ENCODE measurements around the gene EXD3.

Gene EXD3

DNA sequence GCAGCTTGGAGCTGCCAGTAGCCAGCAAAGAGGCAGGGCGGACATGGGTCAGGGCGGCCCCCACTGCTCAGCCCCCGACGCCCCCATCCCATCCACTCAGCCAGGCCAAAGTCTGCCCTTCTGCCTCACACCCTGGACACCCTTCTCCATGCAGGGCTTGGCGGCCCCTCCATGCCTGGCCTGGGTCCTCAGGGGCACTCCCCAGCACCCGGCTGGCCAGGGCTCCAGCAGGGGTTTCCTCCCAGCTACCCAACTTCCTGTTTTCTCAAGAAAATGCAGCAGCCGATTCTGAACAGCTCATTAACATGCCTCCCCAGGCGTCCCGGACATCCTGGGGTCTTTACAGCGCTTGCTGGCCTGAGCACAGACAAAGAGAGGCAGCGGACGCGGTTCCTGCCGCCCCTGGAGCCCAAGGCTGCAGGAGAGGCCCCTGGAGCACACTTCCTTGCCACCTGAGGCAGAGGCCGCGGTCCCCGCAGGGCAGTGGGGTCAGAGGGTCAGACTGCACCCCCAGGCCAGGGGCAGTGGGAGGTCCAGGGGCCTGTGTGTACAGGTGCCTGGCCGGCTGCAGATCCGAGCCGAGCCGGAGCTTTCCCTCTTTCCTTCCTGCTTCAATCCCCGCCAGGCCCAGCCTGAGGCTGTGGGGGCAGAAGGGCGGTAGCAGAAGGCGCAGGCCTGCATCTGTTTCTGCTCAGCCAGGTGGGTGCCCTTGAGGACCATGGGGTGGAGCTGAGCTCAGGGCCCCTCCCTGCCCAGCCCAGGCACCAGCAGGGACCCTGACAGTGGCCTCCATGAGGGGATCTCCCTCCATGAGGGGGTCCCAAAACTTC lies 102.2 kb downstream of the EXD3 start:
- Mint-ChIP-seq H3K27me3 (ENCODE audit: low read depth) (no peaks in the 10 kb centered on the region), H3K36me3 (ENCODE audit: low read depth) (no peaks in the 10 kb centered on the region), H3K9me3 (no peaks in the 10 kb centered on the region), H3K4me3 (no peak overlapping the region), H3K27ac (peak overlapping the region; percentile 57), H3K4me1 (ENCODE audit: low read depth) (peaks cover 5% of the 10 kb centered on the region)

GRCh38 chr9:137319739-137320551 lies 103.0 kb downstream of the EXD3 start:
- no peaks in the 10 kb centered on the region for H3K27me3 Mint-ChIP-seq (ENCODE audit: low read depth)
- no peaks in the 10 kb centered on the region for H3K36me3 Mint-ChIP-seq (ENCODE audit: low read depth)
- no peak overlapping the region for H3K27ac Mint-ChIP-seq
- no peak overlapping the region for H3K4me3 Mint-ChIP-seq
- peaks cover 4% of the 10 kb centered on the region for H3K4me1 Mint-ChIP-seq (ENCODE audit: low read depth)
- H3K9me3 Mint-ChIP-seq, result no peaks in the 10 kb centered on the region

GRCh38 chr9:137319011-137319738 lies 103.8 kb downstream of the EXD3 start:
- no peak overlapping the region for H3K27ac Mint-ChIP-seq
- H3K4me3 Mint-ChIP-seq, result no peak overlapping the region
- H3K36me3 Mint-ChIP-seq (ENCODE audit: low read depth), result no peaks in the 10 kb centered on the region
- no peaks in the 10 kb centered on the region for H3K9me3 Mint-ChIP-seq
- H3K4me1 Mint-ChIP-seq (ENCODE audit: low read depth), result peaks cover 4% of the 10 kb centered on the region
- H3K27me3 Mint-ChIP-seq (ENCODE audit: low read depth), result no peaks in the 10 kb centered on the region

GRCh38 chr9:137318602-137319001 lies 104.4 kb downstream of the EXD3 start:
- Mint-ChIP-seq H3K4me3 (no peak overlapping the region), H3K4me1 (ENCODE audit: low read depth) (peaks cover 4% of the 10 kb centered on the region), H3K36me3 (ENCODE audit: low read depth) (no peaks in the 10 kb centered on the region), H3K9me3 (no peaks in the 10 kb centered on the region), H3K27me3 (ENCODE audit: low read depth) (no peaks in the 10 kb centered on the region), H3K27ac (no peak overlapping the region)

- Mint-ChIP-seq H3K9me3 (no peaks in the 10 kb centered on the region), H3K36me3 (ENCODE audit: low read depth) (no peaks in the 10 kb centered on the region), H3K27me3 (ENCODE audit: low read depth) (no peaks in the 10 kb centered on the region), H3K27ac (no peak overlapping the region), H3K4me3 (no peak overlapping the region), H3K4me1 (ENCODE audit: low read depth) (peaks cover 4% of the 10 kb centered on the region)
Observed at GRCh38 chr9:137317718-137318511, 105.0 kb downstream of the EXD3 start.

DNA sequence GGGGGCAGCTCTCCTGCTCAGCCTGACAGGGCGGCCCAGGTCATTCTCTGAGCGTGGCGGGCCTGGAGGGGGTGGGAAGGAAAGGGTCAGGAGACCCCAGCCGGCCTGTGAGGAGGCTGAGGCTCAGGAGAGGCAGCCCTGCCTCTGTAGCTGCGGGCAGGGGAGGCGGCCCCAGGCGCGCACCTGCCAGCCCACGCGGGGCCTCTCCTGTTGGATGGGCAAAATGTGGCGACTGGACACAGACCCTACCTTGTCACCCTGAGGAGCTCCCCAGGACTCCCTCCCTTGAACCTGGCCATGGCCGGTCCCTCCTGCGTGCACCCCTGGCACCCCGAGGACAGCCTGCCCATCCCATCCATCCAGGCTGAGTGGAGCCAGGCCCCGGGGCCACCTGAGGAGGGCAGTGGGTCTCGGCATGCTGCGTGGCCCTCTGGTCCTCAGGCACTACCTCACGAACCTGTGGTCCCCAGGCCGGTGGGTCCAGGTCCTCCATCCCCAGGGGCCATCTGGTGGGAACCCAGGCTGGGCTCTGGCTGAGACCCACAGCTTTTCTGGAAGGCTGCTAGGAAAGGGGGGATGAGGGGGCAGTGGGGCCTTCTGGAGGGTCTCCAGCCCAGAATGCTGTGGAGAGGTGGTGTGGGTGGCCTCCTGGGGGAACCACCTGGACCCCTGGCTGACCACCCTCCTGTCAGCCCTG lies 105.8 kb downstream of the EXD3 start:
- Mint-ChIP-seq H3K4me3 (no peak overlapping the region), H3K9me3 (no peaks in the 10 kb centered on the region), H3K27ac (no peak overlapping the region), H3K36me3 (ENCODE audit: low read depth) (no peaks in the 10 kb centered on the region), H3K27me3 (ENCODE audit: low read depth) (no peaks in the 10 kb centered on the region), H3K4me1 (ENCODE audit: low read depth) (peaks cover 4% of the 10 kb centered on the region)

DNA sequence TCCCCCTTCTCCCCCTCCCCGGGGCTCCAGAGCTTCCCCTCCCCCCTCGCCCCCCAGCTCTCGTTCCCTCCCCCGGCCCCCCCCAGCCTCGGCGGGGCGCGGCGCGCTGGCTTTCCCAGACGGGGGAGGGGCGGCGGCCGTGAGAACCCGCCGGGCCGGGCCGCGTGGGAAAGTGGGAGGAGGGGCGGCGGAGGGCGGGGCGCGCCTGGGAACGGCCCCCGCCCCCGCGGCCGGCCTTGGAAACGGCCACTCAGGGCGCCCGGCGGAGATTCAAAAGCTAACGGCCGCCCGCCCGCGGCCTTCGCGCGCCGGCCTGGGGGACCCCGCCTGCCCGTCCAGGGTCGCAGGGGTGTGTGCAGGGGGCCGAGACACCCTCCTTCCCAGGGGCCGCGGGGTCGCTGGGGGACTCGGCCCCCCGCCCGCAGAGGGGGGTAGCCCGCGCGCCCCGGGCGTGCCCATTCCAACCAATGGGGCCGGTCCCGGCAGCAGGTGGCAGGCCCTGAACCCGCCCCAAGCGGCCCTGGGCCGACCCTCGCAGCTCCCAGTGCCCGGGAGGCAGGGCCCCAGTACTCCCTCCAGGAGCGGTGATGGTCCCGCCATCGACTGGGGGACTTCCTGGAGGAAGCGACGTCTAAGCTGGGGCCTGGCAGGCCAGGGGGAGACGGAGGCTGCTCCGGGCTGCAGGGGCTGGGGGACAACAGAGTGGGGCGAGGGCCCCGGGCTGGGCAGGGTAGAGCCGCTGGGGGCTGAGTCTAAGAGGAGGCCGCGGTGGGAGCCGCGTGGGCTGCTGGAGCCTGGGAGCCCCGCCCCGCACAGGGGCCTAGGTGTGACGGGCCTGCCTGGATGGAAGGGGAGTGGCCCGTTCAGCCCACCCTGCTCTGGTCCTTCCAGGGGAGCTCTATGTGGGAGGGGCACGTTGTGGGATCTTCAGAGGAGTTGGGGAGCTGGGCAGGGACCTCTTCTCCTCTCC lies 106.7 kb downstream of the EXD3 start:
- H3K4me3 Mint-ChIP-seq, result no peak overlapping the region

DNA sequence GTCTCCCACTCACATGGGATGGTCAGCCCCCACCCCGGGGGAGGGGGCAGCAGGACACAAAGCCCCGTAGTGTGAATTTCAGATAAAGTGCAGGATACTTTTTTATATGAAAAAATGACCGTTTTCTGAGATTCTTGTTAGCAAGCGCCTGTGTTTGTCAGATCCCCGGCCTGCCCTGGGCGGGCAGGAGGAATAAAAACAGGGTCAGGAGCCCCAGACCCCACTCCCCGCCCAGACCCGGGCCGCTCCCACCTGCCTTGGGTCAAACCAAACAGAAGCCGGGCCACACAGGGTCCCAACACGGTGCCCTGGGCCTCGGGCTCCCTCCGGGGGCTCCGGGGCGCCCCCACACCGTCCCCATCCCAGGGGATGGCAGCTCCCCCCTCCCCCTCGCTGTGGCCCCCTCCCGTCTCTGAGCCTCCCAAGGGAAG lies 107.4 kb downstream of the EXD3 start:
- Mint-ChIP-seq H3K9me3 (no peaks in the 10 kb centered on the region), H3K27ac (no peak overlapping the region), H3K27me3 (ENCODE audit: low read depth) (no peaks in the 10 kb centered on the region), H3K4me3 (no peak overlapping the region), H3K4me1 (ENCODE audit: low read depth) (peaks cover 2% of the 10 kb centered on the region), H3K36me3 (ENCODE audit: low read depth) (no peaks in the 10 kb centered on the region)

More for the DNA sequence above, 106.7 kb downstream of the EXD3 start:
- no peak overlapping the region for H3K27ac Mint-ChIP-seq
- H3K9me3 Mint-ChIP-seq, result no peaks in the 10 kb centered on the region
- no peaks in the 10 kb centered on the region for H3K27me3 Mint-ChIP-seq (ENCODE audit: low read depth)
- no peaks in the 10 kb centered on the region for H3K36me3 Mint-ChIP-seq (ENCODE audit: low read depth)
- peaks cover 4% of the 10 kb centered on the region for H3K4me1 Mint-ChIP-seq (ENCODE audit: low read depth)

GRCh38 chr9:137314561-137315560 lies 108.1 kb downstream of the EXD3 start:
- no peaks in the 10 kb centered on the region for H3K27me3 Mint-ChIP-seq (ENCODE audit: low read depth)
- H3K4me3 Mint-ChIP-seq, result no peak overlapping the region
- no peaks in the 10 kb centered on the region for H3K4me1 Mint-ChIP-seq (ENCODE audit: low read depth)
- no peaks in the 10 kb centered on the region for H3K9me3 Mint-ChIP-seq
- H3K27ac Mint-ChIP-seq, result no peak overlapping the region
- no peaks in the 10 kb centered on the region for H3K36me3 Mint-ChIP-seq (ENCODE audit: low read depth)

DNA sequence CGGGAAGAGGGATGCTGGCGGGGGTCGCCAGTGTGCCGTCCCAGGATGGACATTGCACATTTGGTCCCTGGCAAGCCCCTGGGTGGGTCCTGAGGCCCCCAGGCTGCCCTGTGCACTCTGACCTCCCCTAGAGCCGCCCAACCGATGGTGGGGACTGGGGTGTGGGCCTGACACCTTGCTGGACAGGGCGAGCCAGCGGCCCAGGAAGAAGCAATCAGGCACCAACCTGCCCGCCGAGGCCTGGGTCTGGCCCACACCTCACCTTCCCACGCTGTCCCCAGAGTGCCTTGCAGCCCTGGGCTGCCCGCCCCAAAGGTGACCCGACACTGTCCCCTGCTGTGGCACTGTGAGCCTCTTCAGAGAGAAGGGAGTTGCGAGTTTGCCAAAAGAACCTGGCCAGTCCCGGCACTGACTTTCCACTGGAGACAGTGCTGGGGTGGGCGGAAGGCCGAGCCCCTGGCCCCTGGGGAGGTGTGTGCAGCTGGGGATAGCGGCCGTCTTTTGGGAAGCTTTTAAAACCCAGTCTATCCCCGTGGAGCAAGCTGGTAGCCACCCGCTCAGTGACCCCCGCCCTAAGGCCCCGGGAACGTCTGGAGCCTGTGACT lies 108.9 kb downstream of the EXD3 start:
- no peaks in the 10 kb centered on the region for H3K4me1 Mint-ChIP-seq (ENCODE audit: low read depth)
- H3K27me3 Mint-ChIP-seq (ENCODE audit: low read depth), result no peaks in the 10 kb centered on the region
- H3K9me3 Mint-ChIP-seq, result no peaks in the 10 kb centered on the region
- no peak overlapping the region for H3K4me3 Mint-ChIP-seq
- H3K36me3 Mint-ChIP-seq (ENCODE audit: low read depth), result no peaks in the 10 kb centered on the region
- no peak overlapping the region for H3K27ac Mint-ChIP-seq

GRCh38 chr9:137313326-137313936 lies 109.5 kb downstream of the EXD3 start:
- H3K9me3 Mint-ChIP-seq, result no peaks in the 10 kb centered on the region
- no peaks in the 10 kb centered on the region for H3K36me3 Mint-ChIP-seq (ENCODE audit: low read depth)
- no peak overlapping the region for H3K4me3 Mint-ChIP-seq
- H3K4me1 Mint-ChIP-seq (ENCODE audit: low read depth), result no peaks in the 10 kb centered on the region
- H3K27me3 Mint-ChIP-seq (ENCODE audit: low read depth), result no peaks in the 10 kb centered on the region
- no peak overlapping the region for H3K27ac Mint-ChIP-seq
